ENCODE results near the gene CSRP3.

DNA sequence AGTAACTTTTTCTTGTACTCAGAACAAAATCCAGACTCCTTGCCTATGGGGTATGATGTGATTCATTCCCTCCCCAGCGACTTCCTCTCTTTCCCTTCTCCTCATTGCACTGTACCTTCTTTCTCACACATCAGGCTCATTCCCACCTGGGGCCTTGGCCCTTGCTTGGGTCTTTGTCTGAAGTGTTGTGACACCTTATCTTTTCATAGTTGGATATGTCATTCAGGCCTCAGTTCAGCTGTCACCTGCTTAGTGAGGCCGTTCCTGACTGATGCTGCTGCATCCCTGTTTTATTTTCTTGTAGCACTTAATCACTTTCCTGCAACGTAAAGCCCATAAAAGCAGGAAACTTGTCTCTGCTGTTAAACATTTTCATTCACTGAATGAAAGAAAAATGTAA is 44.9 kb downstream of the CSRP3 start:
- TF ChIP-seq POLR2A (IDR thresholded peaks at IDR 0.05; ENCODE audit: low read length), result no peak
- no peak for TF ChIP-seq GATA1 (IDR thresholded peaks at IDR 0.05; ENCODE audit: low read depth, low read length)
